HG03432 (cell line): ENCODE measurements around the gene KATNB1.

Source experiments
- ATAC-seq: cut with Tn5 transposase; IDR thresholded peaks from one replicate; pipeline ENCODE4 v1.9.1; 2021; ENCODE audit warnings: mild to moderate bottlenecking, moderate library complexity; ENCODE audit not compliant: unreplicated experiment

The KATNB1 gene, protein sequence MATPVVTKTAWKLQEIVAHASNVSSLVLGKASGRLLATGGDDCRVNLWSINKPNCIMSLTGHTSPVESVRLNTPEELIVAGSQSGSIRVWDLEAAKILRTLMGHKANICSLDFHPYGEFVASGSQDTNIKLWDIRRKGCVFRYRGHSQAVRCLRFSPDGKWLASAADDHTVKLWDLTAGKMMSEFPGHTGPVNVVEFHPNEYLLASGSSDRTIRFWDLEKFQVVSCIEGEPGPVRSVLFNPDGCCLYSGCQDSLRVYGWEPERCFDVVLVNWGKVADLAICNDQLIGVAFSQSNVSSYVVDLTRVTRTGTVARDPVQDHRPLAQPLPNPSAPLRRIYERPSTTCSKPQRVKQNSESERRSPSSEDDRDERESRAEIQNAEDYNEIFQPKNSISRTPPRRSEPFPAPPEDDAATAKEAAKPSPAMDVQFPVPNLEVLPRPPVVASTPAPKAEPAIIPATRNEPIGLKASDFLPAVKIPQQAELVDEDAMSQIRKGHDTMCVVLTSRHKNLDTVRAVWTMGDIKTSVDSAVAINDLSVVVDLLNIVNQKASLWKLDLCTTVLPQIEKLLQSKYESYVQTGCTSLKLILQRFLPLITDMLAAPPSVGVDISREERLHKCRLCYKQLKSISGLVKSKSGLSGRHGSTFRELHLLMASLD

DNA sequence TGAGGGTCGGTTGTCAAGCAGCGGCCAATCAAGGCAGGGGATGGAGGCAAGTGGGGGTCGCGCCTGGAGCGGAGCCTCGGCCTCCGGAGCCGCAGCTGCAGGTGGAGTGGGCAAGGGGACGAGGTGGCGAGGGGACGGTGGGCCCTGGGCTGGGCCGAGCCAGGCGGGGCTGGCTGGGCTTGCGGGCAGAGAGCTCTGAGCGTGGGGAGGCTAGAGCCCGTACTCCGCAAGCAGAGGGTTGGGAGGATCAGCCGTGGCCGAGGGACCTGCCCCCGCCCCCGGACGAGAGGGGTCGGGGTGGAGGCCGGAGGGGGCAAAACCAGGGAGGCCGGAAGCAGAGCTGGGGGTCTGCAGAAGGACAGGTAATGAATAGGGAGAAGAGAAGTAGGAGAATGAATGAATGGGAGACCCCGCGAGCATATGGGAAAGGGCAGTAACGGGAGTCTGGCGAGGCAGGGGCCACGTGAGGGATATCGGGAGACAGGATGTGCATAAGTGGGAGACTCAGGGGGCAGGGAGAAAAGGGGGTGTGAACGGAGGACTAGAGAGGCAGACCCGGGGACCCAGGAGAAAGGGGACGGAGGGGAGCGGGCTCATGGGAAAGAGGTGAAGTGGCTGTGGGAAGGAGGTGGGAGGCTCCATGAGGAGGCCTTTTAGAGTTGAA lies at the start of gene KATNB1:
TSS of gene KATNB1 (plus strand) at position 16 of the 664 bp plus-strand sequence. CDS start 1,474 bp downstream, outside the sequence.
- ATAC-seq, result no peak

DNA sequence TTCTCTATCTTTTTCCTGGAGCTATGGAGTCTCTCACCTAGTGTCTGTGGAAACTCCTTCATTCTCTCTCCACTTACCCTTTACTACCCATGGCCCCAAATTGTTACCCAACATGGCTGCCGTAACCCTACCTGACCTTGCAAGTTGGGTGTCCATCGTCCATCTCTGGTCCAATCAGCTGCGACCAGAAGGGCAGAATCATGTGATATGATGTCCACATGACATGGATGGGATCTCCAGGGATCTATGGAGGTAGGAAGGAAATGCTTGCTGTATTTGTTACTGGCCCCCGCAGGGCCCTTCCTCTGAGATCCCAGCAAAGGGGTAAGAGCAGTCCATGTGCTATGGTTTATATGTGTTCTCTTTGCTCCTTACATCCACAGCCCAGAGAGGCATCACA lies 49.0 kb upstream of the KATNB1 start:
- no peak for ATAC-seq

DNA sequence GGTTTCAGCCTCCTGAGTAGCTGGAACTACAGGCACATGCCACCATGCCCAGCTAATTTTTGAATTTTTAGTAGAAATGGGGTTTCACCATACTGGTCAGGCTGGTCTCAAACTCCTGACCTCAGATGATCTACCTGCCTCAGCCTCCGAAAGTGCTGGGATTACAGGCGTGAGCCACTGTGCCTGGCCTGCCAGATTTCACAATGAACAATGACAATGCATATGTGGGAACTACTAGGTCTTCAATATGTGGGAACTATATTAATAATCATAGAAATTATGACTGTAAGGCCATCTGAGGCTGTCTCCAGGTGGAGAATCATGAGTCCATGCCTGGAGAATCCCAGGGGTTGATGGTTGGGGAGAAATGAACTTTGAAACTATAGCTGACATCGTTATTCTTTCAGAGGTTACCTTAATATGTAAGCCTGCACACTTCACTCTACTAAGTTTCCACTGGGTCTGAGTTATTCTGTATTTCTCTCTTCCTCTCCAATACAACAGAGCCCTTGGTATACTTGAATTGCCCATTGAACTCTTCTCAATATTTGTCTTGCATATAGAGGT lies 48.1 kb upstream of the KATNB1 start:
- ATAC-seq, result no peak

DNA sequence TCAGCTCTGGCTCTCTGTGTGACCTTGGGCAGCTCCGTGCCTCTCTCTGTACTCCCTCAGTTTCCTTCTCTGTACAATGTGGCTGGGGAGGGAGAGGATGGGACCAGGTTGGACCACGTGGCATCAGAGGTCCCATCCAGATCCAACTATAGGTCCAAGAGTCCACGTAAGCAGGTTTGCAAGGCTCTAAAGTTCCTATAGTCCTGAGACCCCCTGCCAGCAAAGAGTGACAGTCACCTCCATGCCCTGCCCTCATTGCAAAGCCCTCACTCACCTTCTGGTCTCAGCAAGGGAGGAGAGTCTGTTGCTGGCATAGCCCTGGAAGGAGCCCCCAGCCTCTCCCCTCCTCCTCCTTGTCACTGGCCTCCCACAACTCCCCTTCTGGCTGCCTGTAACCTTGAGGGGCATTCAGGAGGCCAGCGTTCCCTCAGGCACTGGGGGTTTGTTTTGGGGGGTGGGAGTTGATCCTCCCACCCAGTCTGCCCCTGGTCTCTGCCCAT lies 47.0 kb upstream of the KATNB1 start:
- no peak for ATAC-seq

DNA sequence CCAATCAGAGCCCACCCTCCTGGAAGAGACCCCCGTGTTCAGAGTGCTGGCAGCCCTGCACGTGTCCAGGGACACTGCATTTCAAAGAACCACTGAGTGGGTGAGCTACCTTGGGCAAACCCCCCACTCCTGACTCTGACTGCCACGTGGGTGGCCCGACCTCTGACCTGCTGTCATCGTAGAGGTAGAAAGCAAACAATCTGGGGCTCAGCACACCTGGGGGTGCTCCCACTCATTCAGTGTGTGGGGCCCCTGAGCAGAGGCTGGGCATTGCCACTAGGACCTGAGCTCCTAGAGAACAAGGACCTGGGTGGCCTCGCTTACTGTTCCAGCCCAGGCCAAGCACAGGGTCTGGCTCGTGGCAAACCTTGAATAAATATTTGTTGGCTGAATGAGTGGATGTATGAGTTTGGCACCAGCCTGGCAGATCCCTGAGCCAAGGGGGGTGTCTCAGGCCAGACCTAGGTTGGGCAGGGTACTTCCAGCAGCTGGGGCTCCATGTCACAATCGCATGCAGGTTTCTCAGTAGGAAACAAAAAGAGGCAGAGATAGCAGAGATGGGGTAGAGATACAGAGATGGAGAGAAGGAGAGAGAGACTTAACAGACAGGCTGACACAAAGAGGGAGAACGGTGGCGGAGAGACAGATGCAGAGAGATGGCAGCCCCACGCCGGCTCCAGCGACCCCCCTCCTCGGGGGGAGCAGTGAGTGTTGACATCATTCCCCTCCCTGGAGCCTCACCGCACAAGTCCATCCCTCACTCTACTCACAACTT lies 46.4 kb upstream of the KATNB1 start:
- no peak for ATAC-seq

DNA sequence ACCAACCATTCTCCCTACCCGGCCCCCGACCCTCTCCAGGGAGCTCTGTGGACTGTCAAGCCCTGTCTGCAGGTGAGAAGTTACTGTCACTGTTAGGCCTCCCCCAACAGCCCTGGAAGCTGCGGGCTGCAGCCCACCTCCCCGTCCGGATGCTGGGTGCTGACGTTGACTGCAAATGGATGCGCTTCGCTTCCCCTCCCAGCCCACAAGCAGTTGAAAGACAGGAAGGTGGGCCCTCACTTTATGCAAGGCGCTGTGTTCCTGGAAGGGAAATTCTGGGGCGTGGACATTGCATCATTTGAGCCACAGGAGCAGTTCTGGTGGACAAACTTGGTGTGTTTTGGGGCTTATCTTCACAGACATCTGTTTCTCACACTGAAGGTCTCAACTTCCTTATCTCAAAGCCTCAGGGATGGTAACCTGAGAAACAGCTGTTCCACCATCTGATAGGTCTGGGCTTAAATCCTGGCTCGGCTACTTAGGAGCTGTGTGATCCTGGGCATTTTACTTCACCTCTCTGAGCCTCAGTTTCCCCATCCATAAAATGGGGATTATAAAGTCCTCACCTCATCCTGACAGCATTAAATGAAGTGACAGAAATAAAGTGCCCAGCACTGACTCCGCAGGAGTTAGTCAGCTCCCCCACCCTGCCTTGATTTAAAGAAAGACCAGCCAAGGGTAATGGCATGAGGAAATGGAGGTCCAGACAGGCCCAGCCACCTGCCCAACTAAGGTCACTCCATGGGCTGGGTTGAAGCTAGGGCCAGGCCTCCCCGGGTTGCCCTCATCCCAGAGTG lies 45.6 kb upstream of the KATNB1 start:
- peak; percentile 73 for ATAC-seq

DNA sequence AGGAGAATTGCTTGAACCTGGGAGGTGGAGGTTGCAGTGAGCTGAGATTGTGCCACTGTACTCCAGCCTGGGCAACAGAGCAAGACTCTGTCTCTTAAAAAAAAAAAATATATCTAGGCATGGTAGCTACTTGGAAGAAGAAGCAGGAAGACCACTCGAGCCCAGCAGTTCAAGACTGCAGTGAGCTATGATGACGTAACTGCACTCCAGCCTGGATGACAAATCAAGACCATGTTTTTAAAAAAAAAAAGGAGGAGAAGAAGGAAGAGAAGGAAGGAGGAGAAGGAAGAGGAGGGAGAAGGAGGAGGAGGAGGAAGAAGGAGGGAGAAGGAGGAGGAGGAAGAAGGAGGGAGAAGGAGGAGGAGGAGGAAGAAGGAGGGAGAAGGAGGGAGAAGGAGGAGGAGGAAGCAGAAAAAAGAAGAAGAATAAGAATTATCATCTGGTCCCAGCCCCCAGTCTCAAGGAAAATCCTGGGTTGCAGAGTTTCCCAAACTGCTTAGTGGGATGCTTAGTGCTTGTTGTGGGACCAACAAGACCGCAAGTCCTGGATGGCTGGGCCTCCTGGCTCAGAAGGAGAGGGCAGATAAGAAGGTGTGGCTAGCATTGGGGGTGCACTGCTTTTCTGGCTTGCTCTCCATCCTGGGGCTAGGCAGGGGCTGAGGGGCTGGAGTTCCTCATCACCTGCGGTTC lies 44.6 kb upstream of the KATNB1 start:
- ATAC-seq, result no peak

DNA sequence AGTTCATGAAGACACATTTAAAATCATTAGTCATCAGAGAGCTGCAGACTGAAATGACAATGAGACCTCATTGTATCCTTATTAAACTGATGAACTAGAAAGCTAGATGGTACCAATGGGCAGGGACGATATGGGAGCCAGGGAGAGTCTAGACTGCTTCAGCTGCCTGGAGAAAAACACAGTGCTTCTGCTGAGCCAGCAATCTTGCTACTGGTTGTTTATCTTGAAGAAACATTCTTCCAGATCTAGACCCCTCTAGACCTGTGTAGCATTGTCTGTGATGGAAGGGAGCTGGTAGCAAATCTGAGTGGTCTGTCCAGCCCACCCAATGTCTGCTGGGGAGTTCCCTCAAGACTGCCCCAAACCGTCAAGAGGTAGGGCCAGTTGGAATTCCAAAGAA lies 42.9 kb upstream of the KATNB1 start:
- no peak for ATAC-seq

DNA sequence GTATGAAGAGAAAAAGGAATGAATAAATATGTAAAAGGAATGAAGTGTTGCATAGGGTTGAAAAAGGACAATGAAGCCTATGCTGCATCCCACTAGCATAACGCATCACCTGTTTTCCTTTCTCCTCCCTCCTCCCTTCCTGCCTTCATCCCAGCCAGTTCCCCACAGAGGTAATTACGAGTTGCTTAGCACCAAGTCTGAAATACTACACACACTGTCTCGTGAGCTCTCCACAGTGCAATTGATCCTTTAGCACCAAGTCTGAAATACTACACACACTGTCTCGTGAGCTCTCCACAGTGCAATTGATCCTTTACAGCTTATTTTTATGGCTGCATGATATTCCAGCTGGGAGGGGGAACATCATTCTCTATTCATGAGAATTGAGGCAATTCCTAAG lies 42.0 kb upstream of the KATNB1 start:
- no peak for ATAC-seq

DNA sequence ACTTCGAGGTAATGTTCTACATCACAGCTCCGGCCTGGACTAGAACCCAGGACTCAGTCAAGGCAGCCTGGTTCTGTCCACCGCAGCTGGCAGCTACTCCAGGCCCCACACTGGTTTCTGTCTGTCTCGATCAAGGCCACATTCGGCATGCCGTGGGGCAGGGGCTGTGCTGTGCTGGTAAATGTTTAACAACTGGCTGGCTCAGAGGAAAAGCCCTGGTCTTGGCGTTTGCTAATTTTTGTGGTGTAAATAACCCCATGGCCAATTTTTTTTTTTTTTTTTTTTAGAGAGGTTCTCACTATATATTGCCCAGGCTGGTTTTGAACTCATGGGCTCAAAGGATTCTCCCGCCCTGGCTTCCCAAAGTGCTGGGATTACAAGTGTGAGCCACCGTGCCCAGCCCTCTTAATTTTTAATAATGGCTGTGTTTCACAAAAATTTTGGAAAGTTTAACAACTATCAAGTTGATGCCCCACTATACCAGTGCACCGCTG lies 41.3 kb upstream of the KATNB1 start:
- no peak for ATAC-seq

DNA sequence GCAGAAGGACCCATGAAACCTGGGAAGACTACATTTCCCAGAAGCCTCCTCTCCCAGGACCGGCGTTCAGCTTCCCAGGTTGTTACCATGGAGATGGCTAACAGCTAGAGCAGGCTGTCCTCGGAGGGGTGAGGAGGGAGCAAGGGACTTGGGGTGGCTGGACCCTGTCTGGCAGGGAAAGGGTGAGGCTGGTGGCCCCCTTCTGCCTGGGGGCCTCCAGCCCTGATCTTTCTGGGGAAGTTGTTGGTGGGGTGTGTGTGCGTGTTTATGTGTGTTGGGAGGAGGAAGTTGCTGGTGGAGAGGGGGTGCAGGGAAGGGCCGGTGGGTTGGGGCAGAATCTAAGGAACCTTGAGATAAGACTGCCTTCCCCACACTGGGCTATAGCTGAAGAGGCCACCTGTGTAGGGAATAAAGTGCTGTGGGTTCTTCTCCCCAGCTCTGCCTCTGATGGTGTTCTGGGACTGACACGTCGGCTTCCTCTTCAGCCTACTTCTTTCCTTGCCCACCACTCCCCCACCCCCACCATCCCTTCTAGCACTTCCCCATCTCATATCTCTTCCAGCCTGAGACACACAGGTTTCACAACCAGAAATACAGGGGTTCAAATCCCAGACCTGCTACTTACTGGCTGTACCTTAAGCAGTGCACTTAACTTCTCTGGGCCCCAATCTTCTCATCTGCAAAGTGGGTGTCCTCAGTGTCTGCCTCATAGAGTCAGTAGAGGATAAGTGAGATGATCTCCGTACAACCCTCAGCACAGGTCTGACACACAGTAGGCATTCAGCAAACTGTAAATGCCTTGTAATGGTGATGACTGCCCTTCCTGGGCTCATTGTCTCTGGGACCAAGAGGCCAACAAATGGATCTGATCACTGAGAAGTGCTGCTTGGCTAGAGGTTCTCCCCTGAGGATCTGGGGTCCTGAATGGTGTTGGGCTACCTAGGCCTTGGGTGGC lies 40.6 kb upstream of the KATNB1 start, which contains the start of gene DRC7:
TSS of gene DRC7 (plus strand) at position 82 of the 955 bp plus-strand sequence. CDS start 3,144 bp downstream, outside the sequence.
- ATAC-seq, result no peak

DNA sequence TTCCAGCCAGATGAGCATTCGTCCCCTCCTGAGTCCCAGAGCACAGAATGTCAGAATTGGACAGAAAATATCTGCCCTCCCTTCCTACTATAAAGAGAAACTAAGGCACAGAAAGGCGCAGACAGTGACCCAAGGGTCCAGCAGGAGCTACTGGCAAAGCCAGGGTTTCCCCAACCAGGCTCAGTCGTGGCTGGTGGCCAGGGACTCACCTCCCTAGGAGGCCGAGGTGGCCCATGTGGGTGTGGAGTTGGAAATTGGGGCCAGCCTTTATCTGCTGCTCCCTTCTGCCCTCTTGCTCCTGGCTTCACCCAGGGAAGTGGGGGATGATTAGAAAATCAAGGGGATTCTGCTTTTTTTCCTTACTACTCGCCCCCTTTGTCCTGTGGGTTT lies 39.9 kb upstream of the KATNB1 start:
- ATAC-seq, result no peak

DNA sequence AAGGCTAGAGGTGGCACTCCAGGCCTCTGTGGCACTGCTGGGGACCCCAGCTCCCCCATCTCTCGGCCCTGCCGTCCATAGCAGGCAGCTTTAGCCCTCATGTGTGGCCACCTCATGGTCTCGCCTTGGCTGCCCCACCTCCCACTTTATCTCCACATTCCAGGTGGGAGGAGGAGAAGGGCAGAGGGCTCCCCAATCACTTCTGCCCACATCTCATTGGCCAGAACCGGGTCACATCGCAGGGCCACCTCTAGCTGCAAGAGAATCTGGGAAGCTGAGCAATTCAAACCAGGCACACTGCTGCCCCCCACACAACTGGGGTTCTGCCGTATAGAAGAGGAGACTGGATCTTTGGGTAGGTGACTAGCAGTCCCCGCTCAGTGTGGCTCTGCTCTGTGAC lies 39.3 kb upstream of the KATNB1 start:
- no peak for ATAC-seq

DNA sequence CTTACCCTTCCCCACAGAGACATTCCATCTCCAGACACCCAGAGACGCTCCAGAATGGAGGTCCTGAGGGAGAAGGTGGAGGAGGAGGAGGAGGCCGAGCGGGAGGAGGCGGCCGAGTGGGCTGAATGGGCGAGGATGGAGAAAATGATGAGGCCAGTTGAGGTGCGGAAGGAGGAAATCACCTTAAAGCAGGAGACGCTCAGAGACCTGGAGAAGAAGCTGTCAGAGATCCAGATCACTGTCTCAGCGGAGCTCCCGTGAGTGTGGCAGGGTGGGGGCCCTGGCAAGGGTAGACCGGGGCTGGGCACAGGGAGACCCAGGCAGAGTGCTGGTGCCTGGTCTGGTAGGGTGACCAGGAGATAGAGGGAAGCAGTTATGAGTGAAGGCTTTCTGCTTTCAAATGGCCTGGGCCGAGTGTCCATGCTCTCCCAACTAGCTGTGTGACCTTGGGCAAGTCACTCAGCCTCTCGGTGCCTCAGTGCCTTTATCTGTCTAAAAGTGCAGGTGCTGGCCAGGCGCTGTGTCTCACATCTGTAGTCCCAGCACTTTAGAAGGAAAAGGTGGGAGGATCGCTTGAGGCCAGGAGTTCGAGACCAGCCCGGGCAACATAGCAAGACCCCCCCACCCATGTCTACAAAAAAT lies 37.6 kb upstream of the KATNB1 start:
- no peak for ATAC-seq

DNA sequence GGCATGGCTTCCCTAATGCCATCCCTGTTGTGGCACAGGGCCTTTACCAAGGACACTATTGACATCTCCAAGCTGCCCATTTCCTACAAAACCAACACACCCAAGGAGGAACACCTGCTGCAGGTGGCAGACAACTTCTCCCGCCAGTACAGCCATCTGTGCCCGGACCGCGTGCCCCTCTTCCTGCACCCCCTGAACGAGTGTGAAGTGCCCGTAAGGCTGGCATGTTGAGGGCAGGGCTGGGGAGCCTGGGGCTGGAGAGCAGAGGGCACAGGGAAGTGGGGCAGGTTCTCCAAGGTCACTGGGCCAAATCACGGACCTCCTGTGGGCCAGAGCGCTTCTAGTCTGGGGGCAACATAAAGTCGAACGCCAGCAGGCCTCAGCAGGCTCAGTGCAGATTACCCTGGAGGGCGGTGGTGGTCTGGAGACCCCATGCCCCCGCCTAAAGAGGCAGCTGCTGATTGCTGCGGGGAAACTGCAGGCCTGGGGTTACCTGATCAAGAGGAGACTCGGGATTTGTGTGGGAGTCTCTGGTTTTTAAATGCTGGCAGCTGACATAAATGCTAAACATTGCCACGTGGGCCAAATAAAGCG lies 36.7 kb upstream of the KATNB1 start:
- ATAC-seq, result no peak

DNA sequence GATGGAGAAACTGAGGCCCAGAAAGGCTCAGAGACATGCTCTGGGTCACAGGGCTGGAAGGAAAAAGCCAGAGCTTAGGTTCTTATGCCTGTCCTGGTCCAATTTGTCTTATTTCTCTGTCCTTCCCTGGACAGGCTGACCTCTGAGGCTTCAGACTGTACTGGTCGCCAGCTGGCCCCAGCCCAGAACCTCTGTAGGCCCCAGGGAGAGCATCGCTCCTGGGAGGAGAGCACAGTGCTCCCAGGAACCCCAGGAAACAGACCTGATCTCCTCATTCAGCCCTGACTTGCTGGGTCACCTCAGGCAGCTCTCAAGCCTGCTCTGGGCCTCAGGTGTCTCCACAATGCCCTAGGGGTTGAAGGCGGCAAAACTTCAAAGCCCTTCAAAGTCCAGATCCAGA lies 36.1 kb upstream of the KATNB1 start:
- no peak for ATAC-seq

DNA sequence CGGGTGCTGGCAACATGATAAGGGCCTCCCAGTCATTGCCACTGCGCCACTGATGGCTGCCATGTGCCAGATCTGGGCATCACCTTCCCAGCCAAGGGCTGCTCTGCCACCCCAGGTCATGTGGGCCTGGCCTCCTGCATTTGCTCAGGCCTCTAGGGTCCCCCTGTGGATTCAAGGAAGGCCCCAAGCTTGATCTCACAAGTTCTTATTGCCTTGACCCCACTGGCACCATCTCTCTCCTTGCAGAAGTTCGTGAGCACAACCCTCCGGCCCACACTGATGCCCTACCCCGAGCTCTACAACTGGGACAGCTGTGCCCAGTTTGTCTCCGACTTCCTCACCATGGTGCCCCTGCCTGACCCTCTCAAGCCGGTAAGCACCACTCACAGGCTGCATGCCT lies 35.7 kb upstream of the KATNB1 start:
- no peak for ATAC-seq
